Measurements from ENCODE around the gene PSME4.
"Not testable (repeated sequence)": the region's sequence is repeated elsewhere in the genome, so short reads cannot be mapped to it uniquely, and the experiment has no call there.

Gene PSME4

DNA sequence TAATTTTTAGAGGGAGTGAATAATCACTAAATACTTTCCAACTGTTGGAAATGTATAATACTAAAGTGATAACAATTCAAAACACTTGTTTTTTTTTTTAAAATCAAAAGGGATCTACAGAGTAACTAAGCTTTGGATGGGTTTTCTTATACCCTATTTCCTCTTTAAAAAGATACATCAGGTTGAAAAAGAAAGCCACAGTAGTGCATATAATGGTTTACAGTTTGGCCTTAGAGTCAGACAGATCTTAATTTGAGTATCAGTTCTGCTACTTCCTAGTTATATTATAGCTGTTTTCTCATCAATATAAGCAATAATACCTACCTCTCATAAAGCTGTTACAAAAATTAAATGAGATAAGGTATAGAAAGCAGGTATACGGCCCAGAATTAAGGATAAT lies 28.5 kb downstream of the PSME4 start:
- Histone ChIP-seq H2BK120ac (ENCODE audit: low read depth, low read length) (no peak overlapping the region), H3K23ac (ENCODE audit: low read length) (no peak overlapping the region), H3K27ac (ENCODE audit: low read depth, low read length) (no peak overlapping the region), H4K5ac (ENCODE audit: low read length) (no peak overlapping the region), H3K79me1 (ENCODE audit: low read length) (no peaks in the 10 kb centered on the region), H3K36me3 (ENCODE audit: control insufficient read depth, insufficient read depth, low read length) (no peaks in the 10 kb centered on the region), H3K4me3 (ENCODE audit: low read length) (no peak overlapping the region), H3K4me1 (ENCODE audit: control insufficient read depth, low read depth, low read length) (no peaks in the 10 kb centered on the region), H2AK5ac (ENCODE audit: low read length) (no peak overlapping the region), H2BK5ac (ENCODE audit: low read length) (no peak overlapping the region), H3K27me3 (ENCODE audit: insufficient read depth, low read length, poor library complexity) (no peaks in the 10 kb centered on the region), H3K18ac (ENCODE audit: low read length) (no peak overlapping the region), H2BK15ac (replicated peaks; ENCODE audit: low read depth) (no peak overlapping the region), H3K56ac (ENCODE audit: low read length) (no peak overlapping the region), H3K4me2 (ENCODE audit: low read length) (no peak overlapping the region), H4K8ac (ENCODE audit: low read depth, low read length) (no peak overlapping the region), H3K9ac (ENCODE audit: low read length) (no peak overlapping the region), H3K79me2 (ENCODE audit: control insufficient read depth, insufficient read depth, low read length) (peaks cover 2% of the 10 kb centered on the region), H3K4ac (ENCODE audit: low read depth, low read length) (no peak overlapping the region)
- WGBS (ENCODE audit: extremely low coverage, insufficient coverage, low lambda C conversion rate): no CpG with 5 or more reads among the region's 1 CpG
- no peak for DNase-seq

DNA sequence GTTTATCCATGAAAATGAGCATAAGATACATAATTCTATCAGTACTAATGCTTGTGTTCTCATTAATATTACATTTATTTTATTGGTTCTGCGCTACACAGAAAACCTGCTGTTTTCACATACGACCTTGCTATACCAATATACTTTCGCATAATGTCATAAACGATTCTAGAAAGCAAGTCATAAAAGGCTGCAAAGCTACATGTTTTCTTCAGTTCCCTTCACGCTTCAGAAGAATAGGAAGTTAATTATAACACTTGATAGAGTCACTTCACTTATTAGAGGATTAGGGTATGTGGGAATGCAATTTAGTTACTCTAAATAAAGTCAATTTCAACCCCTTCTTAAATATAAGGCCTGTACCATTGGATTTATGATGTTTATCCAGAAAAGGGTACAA lies 29.0 kb downstream of the PSME4 start:
- Histone ChIP-seq H3K79me1 (ENCODE audit: low read length) (no peaks in the 10 kb centered on the region), H3K4me3 (ENCODE audit: low read length) (no peak overlapping the region), H4K5ac (ENCODE audit: low read length) (no peak overlapping the region), H3K4me2 (ENCODE audit: low read length) (no peak overlapping the region), H3K4ac (ENCODE audit: low read depth, low read length) (no peak overlapping the region), H3K27me3 (ENCODE audit: insufficient read depth, low read length, poor library complexity) (no peaks in the 10 kb centered on the region), H3K56ac (ENCODE audit: low read length) (no peak overlapping the region), H3K36me3 (ENCODE audit: control insufficient read depth, insufficient read depth, low read length) (no peaks in the 10 kb centered on the region), H3K4me1 (ENCODE audit: control insufficient read depth, low read depth, low read length) (no peaks in the 10 kb centered on the region), H2BK120ac (ENCODE audit: low read depth, low read length) (no peak overlapping the region), H4K8ac (ENCODE audit: low read depth, low read length) (no peak overlapping the region), H2AK5ac (ENCODE audit: low read length) (no peak overlapping the region), H3K18ac (ENCODE audit: low read length) (no peak overlapping the region), H3K27ac (ENCODE audit: low read depth, low read length) (no peak overlapping the region), H2BK15ac (replicated peaks; ENCODE audit: low read depth) (no peak overlapping the region), H2BK5ac (ENCODE audit: low read length) (no peak overlapping the region), H3K23ac (ENCODE audit: low read length) (no peak overlapping the region), H3K9ac (ENCODE audit: low read length) (no peak overlapping the region), H3K79me2 (ENCODE audit: control insufficient read depth, insufficient read depth, low read length) (peaks cover 2% of the 10 kb centered on the region)
- DNase-seq: no peak
- no CpG with 5 or more reads among the region's 5 CpGs for WGBS (ENCODE audit: extremely low coverage, insufficient coverage, low lambda C conversion rate)

DNA sequence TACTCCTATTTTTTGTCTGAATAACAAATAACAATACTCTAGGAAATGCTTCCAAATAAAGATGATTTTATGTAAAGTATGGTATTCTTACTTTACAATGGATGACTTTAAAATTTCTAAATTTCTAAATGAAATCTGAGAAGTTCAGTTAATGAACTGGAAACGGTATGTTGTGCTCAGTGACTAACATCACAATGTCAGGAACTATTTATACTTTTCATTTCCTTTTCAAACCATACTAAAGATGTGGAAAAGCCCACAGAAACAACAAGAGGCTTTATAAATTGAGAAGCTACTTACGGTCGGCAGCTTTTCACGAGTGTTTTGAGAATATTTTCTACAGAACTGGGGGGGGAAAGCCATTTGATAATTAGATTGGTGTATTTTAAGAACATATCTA lies 31.1 kb downstream of the PSME4 start:
- Histone ChIP-seq H4K5ac (ENCODE audit: low read length) (no peak overlapping the region), H3K18ac (ENCODE audit: low read length) (no peak overlapping the region), H3K79me2 (ENCODE audit: control insufficient read depth, insufficient read depth, low read length) (peaks cover 2% of the 10 kb centered on the region), H3K4ac (ENCODE audit: low read depth, low read length) (no peak overlapping the region), H3K4me1 (ENCODE audit: control insufficient read depth, low read depth, low read length) (no peaks in the 10 kb centered on the region), H2BK5ac (ENCODE audit: low read length) (no peak overlapping the region), H3K4me2 (ENCODE audit: low read length) (no peak overlapping the region), H3K9ac (ENCODE audit: low read length) (no peak overlapping the region), H3K56ac (ENCODE audit: low read length) (no peak overlapping the region), H3K36me3 (ENCODE audit: control insufficient read depth, insufficient read depth, low read length) (no peaks in the 10 kb centered on the region), H3K79me1 (ENCODE audit: low read length) (no peaks in the 10 kb centered on the region), H2BK120ac (ENCODE audit: low read depth, low read length) (no peak overlapping the region), H3K27ac (ENCODE audit: low read depth, low read length) (no peak overlapping the region), H3K4me3 (ENCODE audit: low read length) (no peak overlapping the region), H3K27me3 (ENCODE audit: insufficient read depth, low read length, poor library complexity) (no peaks in the 10 kb centered on the region), H2AK5ac (ENCODE audit: low read length) (no peak overlapping the region), H2BK15ac (replicated peaks; ENCODE audit: low read depth) (no peak overlapping the region), H3K23ac (ENCODE audit: low read length) (no peak overlapping the region), H4K8ac (ENCODE audit: low read depth, low read length) (no peak overlapping the region)
- no CpG with 5 or more reads among the region's 4 CpGs for WGBS (ENCODE audit: extremely low coverage, insufficient coverage, low lambda C conversion rate)
- DNase-seq: no peak

DNA sequence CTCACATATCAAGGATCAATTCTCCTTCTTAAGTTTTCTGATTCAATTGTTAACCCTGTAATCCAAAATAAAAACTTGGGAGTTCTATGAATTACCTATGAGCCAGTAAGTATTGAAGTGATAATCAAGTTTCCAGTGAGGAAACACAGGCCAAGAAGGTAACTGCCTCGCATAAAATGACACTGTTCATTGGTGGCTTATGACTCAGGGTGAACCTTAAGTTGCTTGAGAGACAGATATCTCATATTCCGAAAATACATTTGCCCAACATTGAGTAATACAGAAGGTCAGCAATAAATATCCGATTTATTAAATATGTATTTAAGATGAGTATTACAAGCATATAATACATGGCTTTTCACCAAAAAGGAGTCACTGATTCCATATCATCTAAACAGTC lies 31.9 kb downstream of the PSME4 start:
- no CpG with 5 or more reads among the region's 3 CpGs for WGBS (ENCODE audit: extremely low coverage, insufficient coverage, low lambda C conversion rate)
- no peak overlapping the region for H3K4me3 ChIP-seq (ENCODE audit: low read length)
- H4K8ac ChIP-seq (ENCODE audit: low read depth, low read length): no peak overlapping the region
- H2AK5ac ChIP-seq (ENCODE audit: low read length): no peak overlapping the region
- no peaks in the 10 kb centered on the region for H3K4me1 ChIP-seq (ENCODE audit: control insufficient read depth, low read depth, low read length)
- no peak overlapping the region for H3K56ac ChIP-seq (ENCODE audit: low read length)
- no peak overlapping the region for H4K5ac ChIP-seq (ENCODE audit: low read length)
- H3K4me2 ChIP-seq (ENCODE audit: low read length): no peak overlapping the region
- H2BK5ac ChIP-seq (ENCODE audit: low read length): no peak overlapping the region
- H3K23ac ChIP-seq (ENCODE audit: low read length): no peak overlapping the region
- no peak overlapping the region for H3K18ac ChIP-seq (ENCODE audit: low read length)
- H3K79me2 ChIP-seq (ENCODE audit: control insufficient read depth, insufficient read depth, low read length): peaks cover 2% of the 10 kb centered on the region
- no peaks in the 10 kb centered on the region for H3K36me3 ChIP-seq (ENCODE audit: control insufficient read depth, insufficient read depth, low read length)
- no peak overlapping the region for H3K9ac ChIP-seq (ENCODE audit: low read length)
- no peak overlapping the region for H2BK120ac ChIP-seq (ENCODE audit: low read depth, low read length)
- no peak for DNase-seq
- H3K27ac ChIP-seq (ENCODE audit: low read depth, low read length): no peak overlapping the region
- no peak overlapping the region for H2BK15ac ChIP-seq (replicated peaks; ENCODE audit: low read depth)
- H3K4ac ChIP-seq (ENCODE audit: low read depth, low read length): no peak overlapping the region
- H3K79me1 ChIP-seq (ENCODE audit: low read length): no peaks in the 10 kb centered on the region
- no peaks in the 10 kb centered on the region for H3K27me3 ChIP-seq (ENCODE audit: insufficient read depth, low read length, poor library complexity)

DNA sequence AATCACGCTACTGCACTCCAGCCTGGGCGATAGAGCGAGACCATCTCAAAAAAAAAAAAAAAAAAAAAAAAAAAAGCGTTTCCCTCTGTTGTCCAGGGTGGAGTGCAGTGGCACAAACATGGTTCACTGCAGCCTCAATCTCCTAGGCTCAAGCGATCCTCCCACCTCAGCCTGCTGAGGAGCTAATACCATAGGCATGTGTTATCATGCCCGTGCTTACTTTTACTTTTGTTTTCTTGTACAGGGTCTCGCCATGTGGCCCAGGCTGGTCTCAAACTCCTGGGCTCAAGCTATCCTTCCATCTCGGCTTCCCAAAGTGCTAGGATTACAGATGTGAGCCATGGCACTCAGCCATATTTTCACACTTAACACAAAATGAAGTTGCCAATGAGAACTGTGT lies 37.5 kb downstream of the PSME4 start:
- H3K79me1 ChIP-seq (ENCODE audit: low read length): no peaks in the 10 kb centered on the region
- no peak overlapping the region for H3K27ac ChIP-seq (ENCODE audit: low read depth, low read length)
- no peaks in the 10 kb centered on the region for H3K4me1 ChIP-seq (ENCODE audit: control insufficient read depth, low read depth, low read length)
- H3K18ac ChIP-seq (ENCODE audit: low read length): no peak overlapping the region
- no peak overlapping the region for H3K4me3 ChIP-seq (ENCODE audit: low read length)
- DNase-seq: no peak
- no peak overlapping the region for H2AK5ac ChIP-seq (ENCODE audit: low read length)
- WGBS (ENCODE audit: extremely low coverage, insufficient coverage, low lambda C conversion rate): no CpG with 5 or more reads among the region's 8 CpGs
- no peak overlapping the region for H2BK5ac ChIP-seq (ENCODE audit: low read length)
- H4K5ac ChIP-seq (ENCODE audit: low read length): no peak overlapping the region
- no peak overlapping the region for H3K4me2 ChIP-seq (ENCODE audit: low read length)
- H2BK120ac ChIP-seq (ENCODE audit: low read depth, low read length): no peak overlapping the region
- H3K36me3 ChIP-seq (ENCODE audit: control insufficient read depth, insufficient read depth, low read length): no peaks in the 10 kb centered on the region
- H3K56ac ChIP-seq (ENCODE audit: low read length): no peak overlapping the region
- H3K79me2 ChIP-seq (ENCODE audit: control insufficient read depth, insufficient read depth, low read length): no peaks in the 10 kb centered on the region
- H2BK15ac ChIP-seq (replicated peaks; ENCODE audit: low read depth): no peak overlapping the region
- H3K27me3 ChIP-seq (ENCODE audit: insufficient read depth, low read length, poor library complexity): no peaks in the 10 kb centered on the region
- H3K23ac ChIP-seq (ENCODE audit: low read length): no peak overlapping the region
- H3K4ac ChIP-seq (ENCODE audit: low read depth, low read length): no peak overlapping the region
- H4K8ac ChIP-seq (ENCODE audit: low read depth, low read length): no peak overlapping the region
- H3K9ac ChIP-seq (ENCODE audit: low read length): no peak overlapping the region

DNA sequence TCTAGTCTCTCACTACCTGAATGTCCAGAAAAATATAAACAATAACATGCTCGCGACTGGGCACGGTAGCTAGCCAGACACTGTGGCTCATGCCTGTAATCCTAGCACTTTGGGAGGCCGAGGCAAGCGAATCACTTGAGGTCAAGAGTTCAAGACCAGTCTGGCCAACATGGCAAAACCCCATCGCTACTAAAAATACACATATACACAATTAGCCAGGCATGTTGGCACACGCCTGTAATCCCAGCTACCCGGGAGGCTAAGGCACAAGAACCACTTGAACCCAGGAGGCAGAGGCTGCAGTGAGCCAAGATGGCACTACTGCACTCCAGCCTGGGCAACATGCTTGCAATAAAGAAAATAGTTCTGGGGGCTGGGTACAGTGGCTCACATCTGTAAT lies 44.5 kb downstream of the PSME4 start:
- not testable (repeated sequence) for H2BK5ac ChIP-seq (ENCODE audit: low read length); H3K27me3 ChIP-seq (ENCODE audit: insufficient read depth, low read length, poor library complexity); H4K5ac ChIP-seq (ENCODE audit: low read length); H3K23ac ChIP-seq (ENCODE audit: low read length); H4K8ac ChIP-seq (ENCODE audit: low read depth, low read length); H3K4ac ChIP-seq (ENCODE audit: low read depth, low read length); H3K9ac ChIP-seq (ENCODE audit: low read length); H3K4me3 ChIP-seq (ENCODE audit: low read length); H3K79me1 ChIP-seq (ENCODE audit: low read length); H3K56ac ChIP-seq (ENCODE audit: low read length); H3K4me1 ChIP-seq (ENCODE audit: control insufficient read depth, low read depth, low read length); H3K18ac ChIP-seq (ENCODE audit: low read length); H3K4me2 ChIP-seq (ENCODE audit: low read length); H2BK120ac ChIP-seq (ENCODE audit: low read depth, low read length); H3K36me3 ChIP-seq (ENCODE audit: control insufficient read depth, insufficient read depth, low read length); H3K79me2 ChIP-seq (ENCODE audit: control insufficient read depth, insufficient read depth, low read length); DNase-seq; H2BK15ac ChIP-seq (replicated peaks; ENCODE audit: low read depth); H2AK5ac ChIP-seq (ENCODE audit: low read length); H3K27ac ChIP-seq (ENCODE audit: low read depth, low read length)
- no CpG with 5 or more reads among the region's 8 CpGs for WGBS (ENCODE audit: extremely low coverage, insufficient coverage, low lambda C conversion rate)
